Pancreas (tissue), 10 donors: ENCODE results near the gene CCDC68. TPM values are rescaled to one million over a fixed set of nuclear protein-coding genes. Genes with fewer than 3 reads are reported as not detected.

ENCODE experiments used
- ATAC-seq, 4 donors: fragments of 200-7000 bp; cut with Tn5 transposase; one replicate each; pipeline versions ENCODE4 v1.8.0 to v1.9.1; 2020; ENCODE audit warnings: mild to moderate bottlenecking in 4 of 4, moderate library complexity in 4 of 4
- DNase-seq, 6 donors: peaks; one replicate each; pipeline ENCODE4 v3.0.0-alpha.2; 2020
- FAIRE-seq: peaks from 2 replicates; lab custom pipeline; 2012; peaks lifted over from hg19 to GRCh38; lab: Jason Lieb, UNC
- H3K27ac ChIP-seq, 4 donors: fragments of 200-600 bp; sonication (generic); 1 replicate in 3 of 4; 2 replicates in 1 of 4; pipeline versions ENCODE4 v1.5.0 to v1.8.0; 2020
- H3K27me3 ChIP-seq, 4 donors: fragments of 200-600 bp; one replicate each; pipeline ENCODE4 v1.8.0; 2021
- H3K36me3 ChIP-seq, 3 donors: fragments of 200-600 bp; sonication (generic) in 1 of 3; one replicate each; pipeline versions ENCODE4 v1.5.0 to v1.8.0; 2020 to 2021
- H3K4me1 ChIP-seq, 3 donors: fragments of 200-600 bp; one replicate each; pipeline ENCODE4 v1.8.0; 2021
- H3K4me3 ChIP-seq, 4 donors: fragments of 200-600 bp; sonication (generic) in 2 of 4; one replicate each; pipeline versions ENCODE4 v1.5.0 to v1.8.0; 2020 to 2021
- H3K9me3 ChIP-seq, 4 donors: fragments of 200-600 bp; one replicate each; pipeline ENCODE4 v1.8.0; 2021
- CTCF ChIP-seq, 4 donors: fragments of 200-600 bp; sonication (generic) in 3 of 4; IDR thresholded peaks; one replicate each; pipeline versions ENCODE4 v1.5.0 to v1.8.0; 2021; ENCODE audit warnings: antibody characterized with exemption in 4 of 4
- WGBS, 2 donors: extraction: QIAGEN DNeasy Blood & Tissue Kit; methylation state at CpG; one replicate each; pipeline ENCODE4 v1.1.7; 2013; 5-methylcytosine and 5-hydroxymethylcytosine counted together
- intact Hi-C, 3 donors: fragments of 100-400 bp; cut with DNase I; formaldehyde crosslinking; loops; one replicate each; pipeline versions ENCODE4 v1.11.1 to v1.14.2; 2022
- polyA plus RNA-seq, 2 donors: library from polyadenylated mRNA; stranded (reverse); fragments of 200-250 nt; gene quantifications; one replicate each; pipeline ENCODE4 v1.2.3, GENCODE V29; 2013
- total RNA-seq, 6 donors: library from RNA; stranded (reverse); fragmentation: NEBNext Ultra II Directional in 4 of 6; extraction: Animal tissue kit (Norgen Biotek cat#: 25700) in 4 of 6; gene quantifications; one replicate each; pipeline versions ENCODE4 v1.2.1 to v1.2.4, GENCODE V29; 2021 to 2023
- donor health status: healthy with polysubstance abuse.
- donor health status: DM: no; HTN: no; CAD: no; lungs with moderate emphysema.
- donor health status: DM: no; HTN: no; CAD: no.
- donor health status: control.
- donor health status: control.
- donor health status: Bipolar disorder and iron deficiency.
- donor health status: DM: yes; HTN: yes; CAD: no.
- donor health status: DM: no; HTN: no; CAD: no.
- donor health status: DM: no; HTN: no; CAD: no.
- donor health status: DM: yes; HTN: yes; CAD: no.

Gene CCDC68
- total and polyA plus RNA-seq, 8 donors = 0.79 to 5.0 (median 1.3) TPM

GRCh38 chr18:55001394-55002024, 42.2 kb upstream of the CCDC68 start:
- no peaks in the 10 kb centered on the region for H3K9me3 ChIP-seq
- FAIRE-seq (no peak), DNase-seq (no peak), ATAC-seq (peak in 2 of 4 donors; percentile 41 to 81)
- no peaks in the 10 kb centered on the region for H3K36me3 ChIP-seq
- intact Hi-C loops = no loop called here
- H3K27ac ChIP-seq = no peak overlapping the region
- TF ChIP-seq CTCF (IDR thresholded peaks at IDR 0.05) = no peak
- no peaks in the 10 kb centered on the region for H3K27me3 ChIP-seq
- H3K4me1 ChIP-seq = no peaks in the 10 kb centered on the region
- no peak overlapping the region for H3K4me3 ChIP-seq
- WGBS, 2 donors = 20 to 22% methylated on average over 6 of the region's 6 CpGs

- Histone ChIP-seq H3K4me1 (no peaks in the 10 kb centered on the region), H3K27ac (no peak overlapping the region), H3K4me3 (no peak overlapping the region), H3K27me3 (no peaks in the 10 kb centered on the region), H3K9me3 (no peaks in the 10 kb centered on the region), H3K36me3 (no peaks in the 10 kb centered on the region)
- ATAC-seq (no peak), FAIRE-seq (no peak), DNase-seq (no peak)
- intact Hi-C loops = no loop called here
- 82 to 84% methylated on average over 5 of the region's 5 CpGs for WGBS, 2 donors
- TF ChIP-seq CTCF (IDR thresholded peaks at IDR 0.05) = no peak
These were observed 41.3 kb upstream of the CCDC68 start for GRCh38 chr18:55000529-55000928.

- whole genome bisulfite sequencing, 2 donors = 92% methylated on average over 5 of the region's 5 CpGs
These were observed 39.8 kb upstream of the CCDC68 start for GRCh38 chr18:54999016-54999415.

GRCh38 chr18:54995421-54996143, 36.3 kb upstream of the CCDC68 start:
- H3K9me3 ChIP-seq = no peaks in the 10 kb centered on the region
- 88 to 89% methylated on average over 5 of the region's 5 CpGs for WGBS, 2 donors
- no peaks in the 10 kb centered on the region for H3K36me3 ChIP-seq
- FAIRE-seq (no peak), ATAC-seq (no peak), DNase-seq (no peak)
- no peaks in the 10 kb centered on the region for H3K4me1 ChIP-seq
- no peak overlapping the region for H3K27ac ChIP-seq
- intact Hi-C loops = no loop called here
- H3K4me3 ChIP-seq = no peak overlapping the region
- TF ChIP-seq CTCF (IDR thresholded peaks at IDR 0.05) = no peak
- no peaks in the 10 kb centered on the region for H3K27me3 ChIP-seq

More at GRCh38 chr18:54999016-54999415, 39.8 kb upstream of the CCDC68 start:
- Histone ChIP-seq H3K9me3 (no peaks in the 10 kb centered on the region), H3K4me3 (no peak overlapping the region), H3K27ac (no peak overlapping the region), H3K36me3 (no peaks in the 10 kb centered on the region), H3K27me3 (no peaks in the 10 kb centered on the region), H3K4me1 (no peaks in the 10 kb centered on the region)
- intact Hi-C loops = no loop called here
- no peak for FAIRE-seq
- no peak for DNase-seq
- no peak for ATAC-seq
- no peak for TF ChIP-seq CTCF (IDR thresholded peaks at IDR 0.05)

GRCh38 chr18:54991981-54992380, 32.7 kb upstream of the CCDC68 start:
- Histone ChIP-seq H3K36me3 (no peaks in the 10 kb centered on the region), H3K9me3 (no peaks in the 10 kb centered on the region), H3K4me3 (no peak overlapping the region), H3K4me1 (no peaks in the 10 kb centered on the region), H3K27me3 (no peaks in the 10 kb centered on the region), H3K27ac (no peak overlapping the region)
- WGBS, 2 donors = 56 to 66% methylated on average over 4 of the region's 4 CpGs
- intact Hi-C loops = no loop called here
- TF ChIP-seq CTCF (IDR thresholded peaks at IDR 0.05) = no peak
- no peak for ATAC-seq
- no peak for DNase-seq
- FAIRE-seq = no peak
